K562 (cell line): ENCODE results near the gene GUCA1A. TPM values are rescaled to one million over a fixed set of nuclear protein-coding genes. Genes with fewer than 3 reads are reported as not detected.
A peak's percentile ranks its signal among the peaks of the same experiment; 100 is the strongest.

Experiments used
- ATAC-seq: fragments of 200-7000 bp; cut with Tn5 transposase; 3 replicates; pipeline ENCODE4 v1.9.1; 2020; ENCODE audit warnings: moderate library complexity
- BruUV-seq: library from RNA; stranded (reverse); fragments of 400-500 nt; replicated peaks from 2 replicates; lab custom pipeline; 2021; lab: Mats Ljungman, UMichigan
- CTCF ChIA-PET: fragments of 300-600 bp; formaldehyde crosslinking; extraction: SDS; loops from one replicate; lab custom pipeline; 2021; ENCODE audit warnings: low intra/inter-chr PET ratio; lab: Yijun Ruan, JAX
- POLR2A ChIA-PET: fragments of 300-600, 350-650 bp; sonication (Branson Sonifier 250); formaldehyde crosslinking; extraction: SDS; loops from one replicate; lab custom pipeline; 2021; ENCODE audit warnings: antibody characterized with exemption, inconsistent platforms; lab: Yijun Ruan, JAX
- DNase-seq, 4 experiments: peaks; one replicate each; pipeline versions ENCODE4 v3.0.0 to v3.0.0-alpha.2; 2011 to 2018; ENCODE audit warnings: low spot score in 3 of 4, mixed read lengths in 3 of 4; ENCODE audit errors: extremely low read depth in 1 of 4
- FAIRE-seq: peaks from 2 replicates; lab custom pipeline; 2011; peaks lifted over from hg19 to GRCh38; lab: Jason Lieb, UNC
- H2AFZ ChIP-seq: 2 replicates; pipeline ENCODE4 v1.6.0; 2011; ENCODE audit warnings: low read depth, low read length, control low read depth, inconsistent platforms
- H3K27ac ChIP-seq: fragments of 200-600 bp; 3 replicates; pipeline ENCODE4 v1.8.0; 2011; ENCODE audit warnings: low read depth, mild to moderate bottlenecking, control low read depth, inconsistent platforms, low read length, moderate library complexity, mixed read lengths; ENCODE audit errors: extremely low read depth
- H3K27me3 ChIP-seq, 2 experiments: fragments of 300-600 bp in 1 of 2; 2 replicates in 1 of 2; 3 replicates in 1 of 2; pipeline versions ENCODE4 v1.6.0 to v1.8.0; 2011; ENCODE audit warnings: inconsistent platforms in 2 of 2, low read length in 2 of 2, mild to moderate bottlenecking in 1 of 2, mixed read lengths in 1 of 2, moderate library complexity in 1 of 2; ENCODE audit not compliant: control insufficient read depth in 2 of 2, insufficient read depth in 2 of 2
- H3K36me3 ChIP-seq: fragments of 300-600 bp; 3 replicates; pipeline ENCODE4 v1.8.0; 2011; ENCODE audit warnings: mild to moderate bottlenecking, low read length, inconsistent platforms; ENCODE audit not compliant: control insufficient read depth, insufficient read depth
- H3K4me1 ChIP-seq, 2 experiments: fragments of 200-600 bp in 1 of 2; replicated peaks in 1 of 2; 2 replicates in 1 of 2; 3 replicates in 1 of 2; pipeline versions ENCODE4 v1.5.1 to v1.8.0; 2011; ENCODE audit warnings: inconsistent platforms in 2 of 2, low read length in 2 of 2, mild to moderate bottlenecking in 1 of 2, mixed read lengths in 1 of 2, moderate library complexity in 1 of 2; ENCODE audit not compliant: control insufficient read depth in 2 of 2, insufficient read depth in 2 of 2
- H3K4me2 ChIP-seq: 2 replicates; pipeline ENCODE4 v1.6.1; 2011; ENCODE audit warnings: low read length, control low read depth, inconsistent platforms, mixed read lengths; ENCODE audit not compliant: insufficient read depth
- H3K4me3 ChIP-seq: fragments of 200-600 bp; sonication (generic), shearing (Covaris generic); 2 replicates; pipeline ENCODE4 v1.5.1; 2016; ENCODE audit warnings: control low read depth, inconsistent platforms
- H3K79me2 ChIP-seq: fragments of 200-600 bp; 3 replicates; pipeline ENCODE4 v1.8.0; 2011; ENCODE audit warnings: low read length, inconsistent platforms; ENCODE audit not compliant: control insufficient read depth, insufficient read depth
- H3K9ac ChIP-seq, 2 experiments: 2 replicates each; pipeline versions ENCODE4 v1.6.0 to v1.6.1; 2011; ENCODE audit warnings: low read depth in 2 of 2, low read length in 2 of 2, control low read depth in 1 of 2, inconsistent platforms in 1 of 2, mild to moderate bottlenecking in 1 of 2, mixed read lengths in 1 of 2; ENCODE audit not compliant: insufficient read depth in 1 of 2
- H3K9me1 ChIP-seq: one replicate; pipeline ENCODE4 v1.6.0; 2011; ENCODE audit warnings: inconsistent platforms, mild to moderate bottlenecking, low read length, moderate library complexity; ENCODE audit not compliant: control insufficient read depth, insufficient read depth
- H3K9me3 ChIP-seq: replicated peaks from 2 replicates; pipeline ENCODE4 v1.5.1; 2011; ENCODE audit warnings: low read depth, low read length, inconsistent platforms; ENCODE audit not compliant: control insufficient read depth, insufficient read depth
- H4K20me1 ChIP-seq: replicated peaks from 2 replicates; pipeline ENCODE4 v1.6.1; 2011; ENCODE audit warnings: low read length, inconsistent platforms, mixed read lengths; ENCODE audit not compliant: control insufficient read depth, insufficient read depth
- ATF4 ChIP-seq: fragments of 450-650 bp; formaldehyde crosslinking; IDR thresholded peaks from 2 replicates; pipeline ENCODE4 v1.4.0; 2022; ENCODE audit warnings: mild to moderate bottlenecking, moderate library complexity
- CAMTA2 ChIP-seq: fragments of 250-450 bp; sonication (Bioruptor Pico); conservative IDR thresholded peaks from 2 replicates; pipeline ENCODE4 v1.5.1; 2022
- ELF1 ChIP-seq: fragments of 200-800 bp; sonication (Bioruptor generic); IDR thresholded peaks from 2 replicates; pipeline ENCODE4 v1.6.1; 2016; ENCODE audit warnings: missing genetic modification characterization, missing compliant biosample characterization
- FOXJ2 ChIP-seq: fragments of 200-800 bp; sonication (Bioruptor generic); IDR thresholded peaks from 2 replicates; pipeline ENCODE4 v1.6.1; 2016; ENCODE audit warnings: missing genetic modification characterization, missing compliant biosample characterization
- GTF2A2 ChIP-seq: IDR thresholded peaks from 2 replicates; pipeline ENCODE4 v1.6.1; 2016; ENCODE audit warnings: mild to moderate bottlenecking, missing genetic modification characterization, missing compliant biosample characterization
- NCOA4 ChIP-seq: fragments of 450-650 bp; IDR thresholded peaks from 2 replicates; pipeline ENCODE4 v1.6.1; 2018; ENCODE audit warnings: mild to moderate bottlenecking; ENCODE audit not compliant: partially characterized antibody
- NFE2L1 ChIP-seq: fragments of 450-650 bp; IDR thresholded peaks from 2 replicates; pipeline ENCODE4 v1.6.1; 2016; ENCODE audit warnings: missing genetic modification characterization, low read depth, mild to moderate bottlenecking, missing compliant biosample characterization, moderate library complexity, borderline replicate concordance
- PHF8 ChIP-seq: fragments of 200-600 bp; sonication (generic); IDR thresholded peaks from 2 replicates; pipeline ENCODE4 v1.6.1; 2012; ENCODE audit warnings: mixed run types, mild to moderate bottlenecking, inconsistent platforms, low read length, moderate library complexity, borderline replicate concordance
- POLR2AphosphoS5 ChIP-seq: IDR thresholded peaks from 2 replicates; pipeline ENCODE4 v1.6.1; 2011; ENCODE audit warnings: mild to moderate bottlenecking, low read depth, low read length, moderate library complexity; ENCODE audit not compliant: control insufficient read depth, insufficient read depth
- RAD21 ChIP-seq, 2 experiments: fragments of 250-450 bp in 1 of 2; fragments of 450-650 bp in 1 of 2; sonication (Bioruptor Pico) in 1 of 2; formaldehyde crosslinking in 1 of 2; IDR thresholded peaks in 1 of 2; conservative IDR thresholded peaks in 1 of 2; 2 replicates each; pipeline versions ENCODE4 v1.4.0 to v1.8.0; 2020 to 2022; ENCODE audit warnings: mild to moderate bottlenecking in 2 of 2, moderate library complexity in 1 of 2
- RB1 ChIP-seq: fragments of 450-650 bp; IDR thresholded peaks from 2 replicates; pipeline ENCODE4 v1.6.1; 2017; ENCODE audit warnings: low read depth, mild to moderate bottlenecking
- U2AF2 ChIP-seq: fragments of 200-400 bp; formaldehyde crosslinking; optimal IDR thresholded peaks from 2 replicates; pipeline ENCODE3; 2017; ENCODE audit warnings: low read depth, mild to moderate bottlenecking, low read length
- ZNF133 ChIP-seq: fragments of 250-450 bp; sonication (Bioruptor Pico); IDR thresholded peaks from 2 replicates; pipeline ENCODE4 v1.4.0; 2020; ENCODE audit warnings: mild to moderate bottlenecking
- ZNF197 ChIP-seq: fragments of 200-800 bp; sonication (Bioruptor generic); IDR thresholded peaks from 2 replicates; pipeline ENCODE4 v1.6.1; 2016; ENCODE audit warnings: low read depth, missing genetic modification characterization, missing compliant biosample characterization
- ZNF224 ChIP-seq: sonication (generic); formaldehyde crosslinking; IDR thresholded peaks from 2 replicates; pipeline ENCODE4 v1.8.0; 2022; ENCODE audit warnings: mild to moderate bottlenecking, missing genetic modification reagents
- ZNF253 ChIP-seq: fragments of 250-450 bp; sonication (Bioruptor Pico); conservative IDR thresholded peaks from 2 replicates; pipeline ENCODE4 v1.6.1; 2021; ENCODE audit warnings: mild to moderate bottlenecking
- ZNF449 ChIP-seq: fragments of 250-450 bp; sonication (Bioruptor Pico); IDR thresholded peaks from 2 replicates; pipeline ENCODE4 v1.8.0; 2022; ENCODE audit warnings: moderate library complexity, mild to moderate bottlenecking, inconsistent platforms
- ZNF507 ChIP-seq: conservative IDR thresholded peaks from 2 replicates; pipeline ENCODE4 v1.6.1; 2017; ENCODE audit warnings: missing genetic modification characterization, missing compliant biosample characterization
- ZNF589 ChIP-seq: fragments of 200-800 bp; sonication (Bioruptor generic); IDR thresholded peaks from 2 replicates; pipeline ENCODE4 v1.6.1; 2016; ENCODE audit warnings: low read depth, missing genetic modification characterization, missing compliant biosample characterization
- ZNF778 ChIP-seq: fragments of 450-650 bp; formaldehyde crosslinking; IDR thresholded peaks from 2 replicates; pipeline ENCODE4 v1.4.0; 2020; ENCODE audit warnings: mild to moderate bottlenecking, moderate library complexity
- WGBS: fragments of 100-300 bp; shearing (Covaris generic); methylation state at CpG from one replicate; pipeline ENCODE4 v1.1.6; 2016; ENCODE audit warnings: low coverage, mixed read lengths; ENCODE audit not compliant: insufficient coverage; ENCODE audit errors: missing lambda C conversion rate; 5-methylcytosine and 5-hydroxymethylcytosine counted together
- in situ Hi-C: fragments of 300-500 bp; cut with MboI; formaldehyde crosslinking; loops from 4 replicates; pipeline ENCODE4 v1.15.0; 2018; ENCODE audit warnings: inconsistent platforms, mixed read lengths
- intact Hi-C: fragments of 100-400 bp; cut with micrococcal nuclease; formaldehyde crosslinking; loops from 2 replicates; pipeline ENCODE4 v1.14.2; 2022
- polyA plus RNA-seq, 8 experiments: library from polyadenylated mRNA; depleted of rRNA in 4 of 8; stranded (reverse) in 5 of 8; unstranded in 3 of 8; fragments of >200 nt; fragmentation: Nextera tagmentation in 2 of 8; fragmentation: Illumina TruSeq in 1 of 8; extraction: Ambion mirVana in 2 of 8; extraction: Trizol in 1 of 8; gene quantifications; 2 replicates each; pipeline versions ENCODE4 v1.2.1 to v1.2.3, GENCODE V29; 2011 to 2014; ENCODE audit warnings: inconsistent platforms in 1 of 8, missing spikeins in 1 of 8
- total RNA-seq, 7 experiments: library from RNA; depleted of rRNA in 6 of 7; stranded (reverse); fragments of >200 nt in 6 of 7; fragmentation: Illumina TruSeq in 2 of 7; extraction: Trizol in 2 of 7; gene quantifications; 2 replicates each; pipeline versions ENCODE4 v1.2.1 to v1.2.3, GENCODE V29; 2011 to 2021; ENCODE audit warnings: low replicate concordance in 1 of 7

GUCA1A gene
- total and polyA plus RNA-seq, 9 of the 15 experiments (the other 6 are each of a cell fraction or from before 2014, with no cell fraction given) = not detected

GRCh38 chr6:42197555-42198362 lies 24.6 kb downstream of the GUCA1A start:
- no peaks in the 10 kb centered on the region for H4K20me1 ChIP-seq
- FAIRE-seq = peak; percentile 94
- intact Hi-C loops (loop anchor here (2.0 to 10.0 kb wide), 2 partner anchors 17 to 263 kb away; no protein-coding TSS in a partner anchor), in situ Hi-C loops (no loop called here)
- H3K36me3 ChIP-seq = peaks cover 7% of the 10 kb centered on the region; the same call in 2 of the 3 replicates
- no peaks in the 10 kb centered on the region for H3K9me1 ChIP-seq
- peak overlapping the region; percentile 58 for H2AFZ ChIP-seq
- ChIA-PET POLR2A (interaction anchor here (0.7 to 1.4 kb wide), 4 partner anchors 9 to 464 kb away, joined by 3 to 4 read pairs (median 3); partner anchors contain the start of gene MRPS10), CTCF (no interaction called here)
- no peaks in the 10 kb centered on the region for H3K79me2 ChIP-seq
- peak; percentile 65 for ATAC-seq
- H3K27ac ChIP-seq = peak overlapping the region; percentile 83
- under 1% methylated on average over 13 of the region's 13 CpGs for WGBS
- H3K4me2 ChIP-seq = peak overlapping the region; percentile 81
- H3K4me3 ChIP-seq = no peak overlapping the region
- peaks cover 6% of the 10 kb centered on the region for H3K9me3 ChIP-seq
- BruUV-seq = no TSS peak
- H3K27me3 ChIP-seq = no peaks in the 10 kb centered on the region
- H3K9ac ChIP-seq = peak overlapping the region in 1 of 2 experiments; percentile 46; a peak in 2 of 4 replicates
- H3K4me1 ChIP-seq = peaks cover 48 to 65% of the 10 kb centered on the region in 2 experiments
- peak; percentile 89 to 95 (median 90) for DNase-seq
- TF ChIP-seq FOXJ2 (tag) (no peak), ZNF589 (CRISPR knock-in tag) (peak; percentile 18; the same call in 1 of the 2 replicates), GTF2A2 (tag) (no peak), ZNF778 (CRISPR knock-in tag) (no peak), ZNF507 (tag) (no peak), ZNF133 (CRISPR knock-in tag) (no peak), ATF4 (no peak), ZNF449 (CRISPR knock-in tag) (no peak), RB1 (0 out of 2 replicates have a peak, but pooled peaks have one; percentile 29), ZNF197 (CRISPR knock-in tag) (peak; percentile 80; the same call in 1 of the 2 replicates), NCOA4 (peak; percentile 37), ZNF253 (CRISPR knock-in tag) (no peak; the same call in 1 of the 2 replicates), NFE2L1 (no peak), PHF8 (no peak), RAD21 (CRISPR knock-in tag; conservative IDR thresholded peaks at IDR 0.05 in 1 of 2, IDR thresholded peaks at IDR 0.05 in 1 of 2) (no peak), POLR2AphosphoS5 (peak; percentile 98), ZNF224 (CRISPR knock-in tag) (no peak), CAMTA2 (CRISPR knock-in tag) (no peak), ELF1 (tag) (peak; percentile 52; the same call in 1 of the 2 replicates), U2AF2 (no peak)
